HEK293 (cell line): ENCODE results near the gene PHETA1.

Experiments
- BCL11B ChIP-seq: fragments of 450-650 bp; formaldehyde crosslinking; IDR thresholded peaks from 2 replicates; pipeline ENCODE4 v1.5.1; 2016; ENCODE audit warnings: low read depth, missing biosample characterization, missing genetic modification characterization
- FEZF1 ChIP-seq: fragments of 450-650 bp; formaldehyde crosslinking; IDR thresholded peaks from 2 replicates; pipeline ENCODE4 v1.5.1; 2016; ENCODE audit warnings: missing biosample characterization, missing genetic modification characterization
- GFI1B ChIP-seq: fragments of 450-650 bp; formaldehyde crosslinking; IDR thresholded peaks from 2 replicates; pipeline ENCODE4 v1.5.1; 2016; ENCODE audit warnings: missing biosample characterization, missing genetic modification characterization
- GLI2 ChIP-seq: fragments of 450-650 bp; formaldehyde crosslinking; IDR thresholded peaks from 2 replicates; pipeline ENCODE4; 2017; ENCODE audit warnings: missing biosample characterization, missing genetic modification characterization, low read depth, borderline replicate concordance
- GLIS1 ChIP-seq: fragments of 450-650 bp; formaldehyde crosslinking; IDR thresholded peaks from 2 replicates; pipeline ENCODE4 v1.5.1; 2016; ENCODE audit warnings: missing biosample characterization, missing genetic modification characterization
- KLF7 ChIP-seq: fragments of 450-650 bp; formaldehyde crosslinking; IDR thresholded peaks from 2 replicates; pipeline ENCODE4 v1.5.1; 2016; ENCODE audit warnings: missing biosample characterization, missing genetic modification characterization, borderline replicate concordance
- PRDM2 ChIP-seq: fragments of 450-650 bp; formaldehyde crosslinking; IDR thresholded peaks from 2 replicates; pipeline ENCODE4 v1.5.1; 2016; ENCODE audit warnings: missing biosample characterization, missing genetic modification characterization, borderline replicate concordance
- REPIN1 ChIP-seq: fragments of 450-650 bp; formaldehyde crosslinking; IDR thresholded peaks from 2 replicates; pipeline ENCODE4 v1.5.1; 2017; ENCODE audit warnings: missing biosample characterization, missing genetic modification characterization, low read depth
- WT1 ChIP-seq: fragments of 450-650 bp; formaldehyde crosslinking; IDR thresholded peaks from 2 replicates; pipeline ENCODE4 v1.5.1; 2016; ENCODE audit warnings: missing biosample characterization, missing genetic modification characterization
- ZFP3 ChIP-seq: fragments of 450-650 bp; formaldehyde crosslinking; IDR thresholded peaks from 2 replicates; pipeline ENCODE4 v1.5.1; 2016; ENCODE audit warnings: low read depth, missing biosample characterization, missing genetic modification characterization
- ZFP37 ChIP-seq: fragments of 450-650 bp; formaldehyde crosslinking; IDR thresholded peaks from 2 replicates; pipeline ENCODE4 v1.5.1; 2016; ENCODE audit warnings: missing biosample characterization, missing genetic modification characterization
- ZNF133 ChIP-seq: fragments of 450-650 bp; formaldehyde crosslinking; IDR thresholded peaks from 2 replicates; pipeline ENCODE4 v1.5.1; 2016; ENCODE audit warnings: missing biosample characterization, missing genetic modification characterization
- ZNF169 ChIP-seq: fragments of 450-650 bp; formaldehyde crosslinking; IDR thresholded peaks from 2 replicates; pipeline ENCODE4 v1.5.1; 2016; ENCODE audit warnings: missing biosample characterization, missing genetic modification characterization
- ZNF19 ChIP-seq: fragments of 450-650 bp; formaldehyde crosslinking; IDR thresholded peaks from 2 replicates; pipeline ENCODE4; 2016; ENCODE audit warnings: missing biosample characterization, missing genetic modification characterization, low read depth
- ZNF221 ChIP-seq: fragments of 450-650 bp; formaldehyde crosslinking; IDR thresholded peaks from 2 replicates; pipeline ENCODE4 v1.5.1; 2017; ENCODE audit warnings: missing biosample characterization, missing genetic modification characterization, borderline replicate concordance
- ZNF26 ChIP-seq: fragments of 450-650 bp; formaldehyde crosslinking; IDR thresholded peaks from 2 replicates; pipeline ENCODE4 v1.5.1; 2016; ENCODE audit warnings: missing biosample characterization, missing genetic modification characterization
- ZNF354C ChIP-seq: fragments of 450-650 bp; formaldehyde crosslinking; IDR thresholded peaks from 2 replicates; pipeline ENCODE4 v1.5.1; 2016; ENCODE audit warnings: missing biosample characterization, missing genetic modification characterization, low read depth, borderline replicate concordance
- ZNF366 ChIP-seq: fragments of 450-650 bp; formaldehyde crosslinking; conservative IDR thresholded peaks from 2 replicates; pipeline ENCODE4 v1.5.1; 2016; ENCODE audit warnings: missing biosample characterization, missing genetic modification characterization
- ZNF391 ChIP-seq: fragments of 450-650 bp; formaldehyde crosslinking; IDR thresholded peaks from 2 replicates; pipeline ENCODE4 v1.5.1; 2016; ENCODE audit warnings: low read depth, missing biosample characterization, missing genetic modification characterization, borderline replicate concordance
- ZNF394 ChIP-seq: fragments of 450-650 bp; formaldehyde crosslinking; IDR thresholded peaks from 2 replicates; pipeline ENCODE4 v1.5.1; 2016; ENCODE audit warnings: missing biosample characterization, missing genetic modification characterization, mild to moderate bottlenecking, moderate library complexity, borderline replicate concordance
- ZNF529 ChIP-seq: fragments of 450-650 bp; formaldehyde crosslinking; IDR thresholded peaks from 2 replicates; pipeline ENCODE4 v1.5.1; 2017; ENCODE audit warnings: missing genetic modification characterization, missing biosample characterization; ENCODE audit not compliant: insufficient replicate concordance
- ZNF580 ChIP-seq: fragments of 450-650 bp; formaldehyde crosslinking; IDR thresholded peaks from 2 replicates; pipeline ENCODE4 v1.5.1; 2016; ENCODE audit warnings: missing biosample characterization, missing genetic modification characterization
- ZNF623 ChIP-seq: fragments of 450-650 bp; formaldehyde crosslinking; IDR thresholded peaks from 2 replicates; pipeline ENCODE4 v1.5.1; 2016; ENCODE audit warnings: missing biosample characterization, missing genetic modification characterization
- ZNF670 ChIP-seq: fragments of 450-650 bp; formaldehyde crosslinking; IDR thresholded peaks from 2 replicates; pipeline ENCODE4 v1.5.1; 2016; ENCODE audit warnings: missing biosample characterization, missing genetic modification characterization, low read depth
- ZNF776 ChIP-seq: fragments of 450-650 bp; formaldehyde crosslinking; IDR thresholded peaks from 2 replicates; pipeline ENCODE4 v1.5.0; 2017; ENCODE audit warnings: missing biosample characterization, missing genetic modification characterization, borderline replicate concordance
- ZNF791 ChIP-seq: fragments of 450-650 bp; formaldehyde crosslinking; IDR thresholded peaks from 2 replicates; pipeline ENCODE4 v1.5.1; 2016; ENCODE audit warnings: missing biosample characterization, missing genetic modification characterization
- ZNF792 ChIP-seq: fragments of 450-650 bp; formaldehyde crosslinking; IDR thresholded peaks from 2 replicates; pipeline ENCODE4 v1.5.1; 2016; ENCODE audit warnings: missing biosample characterization, missing genetic modification characterization
- ZSCAN30 ChIP-seq: fragments of 450-650 bp; IDR thresholded peaks from 2 replicates; pipeline ENCODE4 v1.5.1; 2018; ENCODE audit warnings: missing biosample characterization, mild to moderate bottlenecking, missing genetic modification characterization, moderate library complexity
- TF ChIP-seq, protein P1 (sequence below): fragments of 450-650 bp; formaldehyde crosslinking; IDR thresholded peaks from 2 replicates; pipeline ENCODE4 v1.5.1; 2017; ENCODE audit warnings: missing biosample characterization, missing genetic modification characterization
- TF ChIP-seq, protein P2 (sequence below): fragments of 450-650 bp; formaldehyde crosslinking; IDR thresholded peaks from 2 replicates; pipeline ENCODE4 v1.5.1; 2016; ENCODE audit warnings: missing biosample characterization, missing genetic modification characterization

Gene PHETA1

GRCh38 chr12:111405149-111405858 lies 36.4 kb upstream of the PHETA1 start (continued):
- TF ChIP-seq PRDM2 = no peak
- peak; percentile 93 for TF ChIP-seq GLIS1 (tag by site-specific recombination)
- no peak for TF ChIP-seq ZNF394 (tag by site-specific recombination)
- peak; percentile 99 for TF ChIP-seq KLF7
- peak; percentile 58 for TF ChIP-seq WT1 (tag by site-specific recombination)
- no peak for TF ChIP-seq ZNF221 (tag by site-specific recombination)
- TF ChIP-seq FEZF1 (tag by site-specific recombination) = 0 out of 2 replicates have a peak, but pooled peaks have one; percentile 5
- no peak for TF ChIP-seq GLI2
- TF ChIP-seq ZNF133 (tag by site-specific recombination) = no peak
- TF ChIP-seq, protein P1, sequence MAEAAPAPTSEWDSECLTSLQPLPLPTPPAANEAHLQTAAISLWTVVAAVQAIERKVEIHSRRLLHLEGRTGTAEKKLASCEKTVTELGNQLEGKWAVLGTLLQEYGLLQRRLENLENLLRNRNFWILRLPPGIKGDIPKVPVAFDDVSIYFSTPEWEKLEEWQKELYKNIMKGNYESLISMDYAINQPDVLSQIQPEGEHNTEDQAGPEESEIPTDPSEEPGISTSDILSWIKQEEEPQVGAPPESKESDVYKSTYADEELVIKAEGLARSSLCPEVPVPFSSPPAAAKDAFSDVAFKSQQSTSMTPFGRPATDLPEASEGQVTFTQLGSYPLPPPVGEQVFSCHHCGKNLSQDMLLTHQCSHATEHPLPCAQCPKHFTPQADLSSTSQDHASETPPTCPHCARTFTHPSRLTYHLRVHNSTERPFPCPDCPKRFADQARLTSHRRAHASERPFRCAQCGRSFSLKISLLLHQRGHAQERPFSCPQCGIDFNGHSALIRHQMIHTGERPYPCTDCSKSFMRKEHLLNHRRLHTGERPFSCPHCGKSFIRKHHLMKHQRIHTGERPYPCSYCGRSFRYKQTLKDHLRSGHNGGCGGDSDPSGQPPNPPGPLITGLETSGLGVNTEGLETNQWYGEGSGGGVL (tag by site-specific recombination) = peak; percentile 67
- no peak for TF ChIP-seq ZNF791 (tag by site-specific recombination)
- TF ChIP-seq ZSCAN30 (tag by site-specific recombination) = peak; percentile 74; the same call in 1 of the 2 replicates
- TF ChIP-seq ZNF26 (tag by site-specific recombination) = no peak
- TF ChIP-seq ZNF19 (tag by site-specific recombination) = no peak
- TF ChIP-seq ZNF792 (tag by site-specific recombination) = no peak
- TF ChIP-seq ZFP3 (tag by site-specific recombination) = no peak
- peak; percentile 92 for TF ChIP-seq BCL11B (tag by site-specific recombination)
- TF ChIP-seq, protein P2, sequence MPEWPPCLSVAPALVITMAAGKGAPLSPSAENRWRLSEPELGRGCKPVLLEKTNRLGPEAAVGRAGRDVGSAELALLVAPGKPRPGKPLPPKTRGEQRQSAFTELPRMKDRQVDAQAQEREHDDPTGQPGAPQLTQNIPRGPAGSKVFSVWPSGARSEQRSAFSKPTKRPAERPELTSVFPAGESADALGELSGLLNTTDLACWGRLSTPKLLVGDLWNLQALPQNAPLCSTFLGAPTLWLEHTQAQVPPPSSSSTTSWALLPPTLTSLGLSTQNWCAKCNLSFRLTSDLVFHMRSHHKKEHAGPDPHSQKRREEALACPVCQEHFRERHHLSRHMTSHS (tag by site-specific recombination) = peak; percentile 62; the same call in 1 of the 2 replicates
- TF ChIP-seq REPIN1 (tag by site-specific recombination) = no peak
- no peak for TF ChIP-seq ZFP37 (tag by site-specific recombination)
- no peak for TF ChIP-seq ZNF670 (tag by site-specific recombination)
- no peak for TF ChIP-seq ZNF169
- 0 out of 2 replicates have a peak, but pooled peaks have one; percentile 44 for TF ChIP-seq ZNF391 (tag by site-specific recombination)
- TF ChIP-seq ZNF529 (tag by site-specific recombination) = no peak
- no peak for TF ChIP-seq GFI1B
- peak; percentile 81 for TF ChIP-seq ZNF366 (tag by site-specific recombination)
- TF ChIP-seq ZNF354C (tag by site-specific recombination) = no peak
- TF ChIP-seq ZNF776 (tag by site-specific recombination) = no peak
- TF ChIP-seq ZNF580 (tag by site-specific recombination) = no peak
- TF ChIP-seq ZNF623 (tag by site-specific recombination) = no peak
